Measurements from ENCODE around the gene LDHD.

Gene LDHD

DNA sequence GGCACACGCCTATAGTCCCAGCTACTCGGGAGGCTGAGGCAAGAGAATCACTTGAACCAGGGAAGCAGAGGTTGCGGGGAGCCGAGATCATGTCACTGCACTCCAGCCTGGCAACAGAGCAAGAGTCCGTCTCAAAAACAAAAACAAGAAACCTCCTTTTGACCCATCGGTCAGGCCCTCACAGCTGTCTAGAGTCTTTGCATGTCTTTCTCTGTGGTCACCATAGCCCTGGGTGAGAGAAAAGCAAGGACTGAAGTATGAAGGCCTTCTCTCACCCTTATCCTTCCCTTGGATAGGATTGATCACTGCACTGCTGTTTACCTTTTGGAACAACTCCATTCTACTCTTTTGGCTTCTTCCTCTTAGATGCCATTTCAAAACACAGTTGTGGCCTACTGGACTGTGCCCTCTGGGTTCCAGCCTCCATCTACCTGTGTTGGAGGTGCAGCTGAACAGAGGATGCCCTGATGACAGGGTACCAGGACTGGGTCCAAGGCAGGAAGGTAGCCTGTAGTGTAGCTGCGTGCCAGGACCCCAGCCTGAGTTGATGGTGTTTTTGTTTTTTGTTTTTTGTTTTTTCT, 37.1 kb downstream of the LDHD start:
- no peak for DNase-seq (ENCODE audit: low spot score)

DNA sequence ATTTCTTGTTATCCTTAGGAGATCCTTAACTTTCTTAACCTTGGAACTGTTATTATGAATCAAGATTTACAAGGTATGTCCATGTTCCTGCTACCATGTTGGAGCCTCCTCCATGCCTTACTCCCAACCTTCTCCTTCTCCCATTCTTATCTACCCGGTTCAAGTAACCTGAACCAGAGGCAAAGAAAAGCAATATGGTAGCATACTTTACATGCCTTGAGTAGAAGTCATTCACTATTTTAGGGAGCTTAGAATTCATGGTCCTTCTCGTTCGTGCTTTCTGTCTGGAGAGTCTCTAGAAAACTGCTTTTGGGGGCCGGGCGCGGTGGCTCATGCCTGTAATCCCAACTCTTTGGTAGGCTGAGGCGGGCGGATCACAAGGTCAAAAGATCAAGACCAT, 37.7 kb downstream of the LDHD start:
- DNase-seq (ENCODE audit: low spot score) = no peak

- no peak for DNase-seq (ENCODE audit: low spot score)
Observed at GRCh38 chr16:75075688-75076268, 40.8 kb downstream of the LDHD start.

DNA sequence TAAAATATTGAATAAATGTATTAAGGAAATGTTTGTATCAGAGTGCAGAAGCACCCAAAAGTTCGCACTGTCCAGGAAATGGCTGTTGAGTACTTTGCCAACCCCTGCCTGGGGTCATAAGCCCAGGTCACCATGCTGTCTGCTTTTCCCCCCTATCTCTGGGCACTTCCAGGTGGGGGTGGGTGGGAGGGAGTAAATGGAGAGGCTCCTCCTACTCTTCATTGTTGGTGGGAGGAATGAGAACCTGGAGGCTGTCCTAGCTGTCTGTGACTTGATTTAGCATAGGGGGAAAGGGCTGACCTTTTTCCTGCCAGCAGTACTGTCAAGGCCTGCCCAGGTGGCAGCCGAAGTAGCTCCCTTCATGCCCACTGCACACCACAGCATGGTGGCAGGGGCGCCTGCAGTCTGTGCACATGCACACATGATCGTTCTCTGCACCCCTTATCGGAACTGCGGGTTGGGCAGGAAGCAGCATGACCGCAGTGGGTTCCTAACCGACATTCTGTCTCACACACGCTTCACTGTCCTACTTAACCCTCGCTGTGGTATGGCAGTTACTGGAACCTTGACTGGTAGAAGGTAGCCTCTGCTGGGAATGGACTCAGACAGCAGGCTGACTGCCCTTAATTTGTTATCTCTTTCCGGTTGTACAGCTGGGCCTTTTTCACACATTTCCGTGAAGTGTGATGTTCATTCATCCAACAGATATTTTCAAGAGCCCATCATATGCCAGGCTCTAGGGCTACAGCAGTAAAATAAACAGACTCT, 41.5 kb downstream of the LDHD start:
- no peak for DNase-seq (ENCODE audit: low spot score)

DNA sequence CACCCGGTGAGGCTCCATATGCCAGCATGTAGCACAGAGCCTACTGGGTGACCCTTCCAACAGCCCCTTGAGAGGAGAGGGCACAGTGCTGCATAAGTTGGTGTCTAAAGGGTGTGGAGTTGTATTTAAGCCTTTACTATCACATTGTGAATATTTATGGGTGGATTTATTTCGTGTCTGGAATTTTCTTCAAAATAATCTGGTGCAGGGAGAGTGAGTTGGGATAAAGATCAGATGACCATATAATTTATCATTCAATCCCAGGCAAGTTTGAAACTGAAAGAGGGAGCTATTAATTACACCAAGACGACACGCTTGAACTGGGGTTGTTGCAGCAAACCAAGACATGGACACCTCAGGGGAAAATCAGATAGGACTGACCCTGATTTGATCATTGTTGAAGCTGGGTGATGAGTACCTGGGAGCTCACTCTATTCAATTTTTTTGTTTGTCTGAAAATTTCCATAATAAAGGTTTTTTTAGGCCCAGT, 42.2 kb downstream of the LDHD start:
- no peak for DNase-seq (ENCODE audit: low spot score)

- DNase-seq (ENCODE audit: low spot score) = no peak
Observed at GRCh38 chr16:75073545-75074303, 42.9 kb downstream of the LDHD start.

DNA sequence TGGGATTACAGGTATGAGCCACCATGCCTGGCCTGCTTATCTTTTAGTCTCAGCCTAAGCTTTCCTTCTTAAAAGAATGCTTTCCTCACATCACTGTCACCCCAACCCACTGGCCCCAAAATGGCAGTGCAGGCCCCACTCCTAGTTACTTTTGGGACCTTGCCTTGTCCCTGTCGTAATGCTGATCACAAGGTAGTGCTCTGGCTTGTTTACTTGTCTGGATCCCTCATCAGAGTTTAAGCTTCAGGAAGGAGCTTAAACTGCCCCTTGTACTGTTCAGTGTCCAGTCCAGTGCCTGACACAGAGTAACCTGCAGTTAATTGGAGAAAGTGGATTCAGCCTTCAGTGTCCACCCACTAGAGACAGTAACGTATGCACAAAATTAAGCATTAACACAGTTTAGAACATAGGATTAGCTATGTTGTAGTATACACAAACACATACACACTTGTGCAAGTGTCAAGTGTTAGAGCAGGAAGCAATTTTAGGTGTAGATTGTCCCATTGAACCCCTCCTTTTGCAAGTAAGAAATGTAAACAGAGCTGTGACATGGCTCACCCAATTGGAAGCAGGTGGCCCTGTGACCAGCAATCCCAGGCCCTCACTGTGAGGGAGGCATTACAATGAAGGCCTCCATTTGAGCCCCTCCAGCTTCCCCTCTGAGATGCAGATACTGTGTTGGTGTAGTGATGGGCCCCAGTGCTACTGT, 44.2 kb downstream of the LDHD start:
- DNase-seq (ENCODE audit: low spot score) = no peak

DNA sequence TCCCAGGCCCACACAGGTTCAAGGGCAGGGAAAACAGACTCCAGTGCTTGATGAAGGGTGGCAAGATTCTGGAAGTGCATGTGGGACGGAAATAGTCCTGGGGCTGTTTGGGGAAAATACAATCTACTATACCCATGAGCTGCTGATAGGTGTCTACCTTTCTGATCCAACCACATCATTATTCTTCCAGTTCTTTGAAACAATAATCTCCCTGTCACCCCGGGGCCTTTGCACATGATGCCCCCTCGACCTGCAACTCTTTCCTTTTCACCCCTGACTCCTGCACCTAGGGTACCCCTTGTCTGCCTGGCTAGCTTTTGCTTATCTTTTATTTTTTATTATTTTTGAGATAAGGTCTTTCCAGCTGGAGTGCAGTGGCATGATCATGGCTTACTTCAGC, 45.0 kb downstream of the LDHD start:
- no peak for DNase-seq (ENCODE audit: low spot score)

- DNase-seq (ENCODE audit: low spot score) = no peak
Observed at GRCh38 chr16:75070012-75070841, 46.4 kb downstream of the LDHD start.

DNA sequence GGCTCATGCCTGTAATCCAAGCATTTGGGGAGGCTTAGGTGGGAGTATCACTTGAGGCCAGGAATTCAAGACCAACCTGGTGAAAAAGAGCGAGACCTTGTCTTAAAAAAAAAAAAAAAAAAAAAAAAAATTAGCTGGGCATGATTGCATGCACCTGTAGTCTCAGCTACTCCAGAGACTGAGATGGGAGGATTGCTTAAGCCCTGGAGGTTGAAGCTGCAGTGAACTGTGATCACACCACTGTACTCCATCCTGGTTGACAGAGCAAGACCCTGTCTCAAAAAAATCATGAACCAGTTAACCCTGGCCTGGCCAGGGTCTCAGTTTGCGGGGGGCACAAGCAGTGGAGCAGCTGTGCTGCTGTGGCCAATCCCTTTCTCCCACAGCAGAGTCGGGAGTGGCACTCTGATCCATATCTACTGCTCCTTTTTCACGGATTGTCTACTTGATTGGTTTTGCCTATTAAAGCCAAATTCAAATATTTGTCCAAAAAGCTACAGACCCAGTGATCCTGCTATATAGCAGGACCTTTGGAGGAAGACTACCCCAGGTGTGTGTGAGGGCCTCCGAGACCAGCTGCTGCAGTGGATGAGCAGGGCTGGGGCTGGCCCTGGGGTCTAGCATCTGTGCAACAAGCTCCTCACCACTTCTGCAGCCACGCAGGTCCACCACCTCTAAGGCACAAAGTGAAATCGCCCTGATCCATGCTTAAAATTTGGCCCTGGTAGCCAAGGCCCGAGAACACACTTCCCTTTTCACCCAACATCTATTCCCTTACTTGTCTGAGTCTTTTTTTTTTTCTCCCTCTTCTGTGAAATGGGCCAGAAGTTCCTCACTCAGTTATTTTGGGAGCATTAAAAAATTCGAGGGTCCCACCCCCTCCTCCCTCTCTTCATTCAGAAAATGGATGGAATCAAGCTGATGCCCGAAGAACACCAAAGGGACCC, 48.2 kb downstream of the LDHD start:
- no peak for DNase-seq (ENCODE audit: low spot score)

DNA sequence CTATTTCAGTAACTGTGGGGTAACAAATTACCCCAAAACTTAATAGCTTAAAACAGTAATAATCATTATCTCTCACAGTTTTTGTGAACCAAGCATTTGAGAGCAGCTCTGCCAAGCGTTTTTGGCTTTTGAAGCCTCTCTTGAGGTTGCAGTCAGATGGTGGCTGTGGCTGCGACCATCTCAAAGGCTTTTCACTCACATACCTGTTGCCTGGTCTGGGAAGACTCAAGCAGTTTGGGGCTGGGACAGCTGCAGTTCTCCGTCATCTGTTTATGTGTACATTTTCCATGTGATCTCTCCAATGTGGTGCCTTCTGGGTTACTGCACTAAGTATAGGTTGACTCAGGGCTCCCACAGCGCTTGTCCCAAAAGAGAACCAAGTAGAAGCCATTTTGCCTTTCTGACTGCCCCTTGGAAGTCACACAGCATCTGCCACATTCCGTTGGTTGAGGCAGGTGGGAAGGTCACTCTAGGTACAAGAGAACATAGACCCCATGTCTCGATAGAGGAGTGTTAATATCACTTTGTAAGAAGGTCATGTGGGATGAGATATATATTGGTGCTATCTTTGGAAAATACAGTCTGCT, 49.6 kb downstream of the LDHD start:
- no peak for DNase-seq (ENCODE audit: low spot score)

DNA sequence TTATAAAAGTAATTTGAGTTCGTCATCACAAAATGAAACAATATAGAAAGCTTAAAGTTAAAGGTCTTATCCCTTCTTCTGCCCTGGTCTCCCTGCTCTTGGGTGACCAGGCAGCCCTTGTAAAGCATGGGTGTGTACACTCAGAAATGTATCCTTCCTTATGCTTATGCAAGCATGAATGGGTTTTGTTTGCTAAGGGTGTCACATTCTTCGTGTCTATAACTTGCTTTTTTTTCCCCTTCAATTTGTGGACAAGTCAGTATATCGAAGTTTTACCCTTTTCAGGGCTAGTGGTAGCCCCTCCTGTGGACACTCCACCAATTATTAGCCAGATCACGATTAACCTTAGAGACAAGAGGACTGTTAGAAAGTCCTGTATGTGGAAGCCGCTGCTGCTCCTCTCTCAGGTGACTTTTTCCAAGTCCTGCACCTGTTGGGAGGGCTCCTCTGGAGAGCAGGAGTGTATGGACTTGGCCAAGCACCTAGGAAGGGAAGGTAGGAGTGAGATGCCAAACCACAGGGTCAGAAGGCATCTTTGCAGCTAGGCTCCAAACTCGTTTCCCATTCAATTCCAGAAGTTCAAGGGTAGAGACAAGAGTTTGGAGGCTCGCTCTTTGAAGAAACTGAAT, 50.9 kb downstream of the LDHD start:
- DNase-seq (ENCODE audit: low spot score) = no peak

DNA sequence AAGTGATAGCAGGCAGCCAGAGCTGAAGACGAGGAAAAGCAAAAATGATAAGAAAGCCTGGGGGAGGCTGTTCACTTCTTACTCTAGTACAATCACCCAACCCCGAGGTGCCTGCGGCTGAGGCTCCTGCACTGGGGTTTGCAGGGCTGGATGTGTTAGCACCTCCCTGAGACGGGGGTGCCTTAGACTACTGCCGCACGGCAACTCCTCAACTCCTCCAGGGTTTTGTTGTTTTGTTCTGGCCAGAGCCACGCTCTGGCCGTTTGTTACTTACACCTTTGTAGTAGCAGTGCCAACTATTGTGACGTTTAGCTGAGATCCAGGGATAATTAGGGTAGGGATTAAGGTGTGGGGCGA, 51.5 kb downstream of the LDHD start:
- DNase-seq (ENCODE audit: low spot score) = no peak

DNA sequence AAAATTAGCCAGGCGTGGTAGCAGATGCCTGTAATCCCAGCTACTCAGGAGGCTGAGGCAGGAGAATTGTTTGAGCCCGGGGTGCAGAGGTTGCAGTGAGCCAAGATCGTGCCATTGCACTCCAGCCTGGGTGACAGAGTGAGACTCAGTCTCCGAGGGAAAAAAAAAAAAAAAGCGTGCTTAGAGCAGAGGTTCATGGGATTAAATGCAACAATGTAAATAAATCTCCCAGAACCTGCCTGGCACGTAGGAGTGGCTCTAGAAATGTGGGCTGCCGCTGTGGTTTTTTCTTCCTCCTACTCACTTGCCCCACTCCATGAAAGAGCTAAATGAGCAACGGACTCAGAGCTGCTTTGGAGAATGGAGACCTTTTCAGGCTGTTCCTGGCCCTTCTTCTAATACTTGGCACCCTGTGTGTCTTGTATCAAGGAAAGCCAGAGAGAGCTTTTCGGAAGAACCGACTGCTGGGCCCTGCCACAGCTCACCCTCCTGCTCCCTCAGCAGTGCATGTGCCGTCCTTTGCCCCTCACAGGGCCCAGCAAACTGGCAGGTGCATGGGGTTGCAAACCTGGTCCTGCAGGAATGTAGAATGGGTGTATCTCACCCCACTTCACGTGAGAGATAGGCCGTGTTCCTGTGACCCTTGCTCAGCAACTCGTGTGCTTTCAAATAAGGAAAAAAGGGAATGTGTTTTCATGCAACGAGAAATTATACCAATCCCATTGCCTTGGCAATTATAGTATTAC, 52.0 kb downstream of the LDHD start:
- no peak for DNase-seq (ENCODE audit: low spot score)

DNA sequence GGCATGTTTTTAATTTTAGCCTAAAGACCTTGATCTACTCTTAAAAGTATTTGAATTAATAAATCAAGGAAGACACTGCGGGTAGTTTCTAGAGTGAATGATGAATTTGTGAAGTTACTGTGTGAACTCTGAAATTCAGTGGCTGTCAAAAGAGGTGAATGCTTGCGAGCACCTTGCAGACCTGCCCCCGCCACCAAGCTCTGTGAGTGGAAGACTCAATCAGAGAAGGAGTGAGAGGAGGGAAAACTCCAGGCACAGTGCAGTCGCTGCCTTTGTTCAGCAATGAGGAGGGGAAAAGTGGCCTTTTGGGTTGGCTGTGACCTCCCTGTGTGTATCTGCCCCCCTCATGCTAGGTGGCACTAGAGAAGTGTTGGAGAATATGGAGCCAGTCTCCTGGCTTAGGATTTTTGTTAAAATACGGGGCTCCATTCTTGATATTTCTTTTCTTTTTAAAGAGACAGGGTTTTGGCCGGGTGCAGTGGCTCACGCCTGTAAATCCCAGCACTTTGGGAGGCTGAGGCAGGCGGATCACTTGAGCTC, 53.0 kb downstream of the LDHD start:
- no peak for DNase-seq (ENCODE audit: low spot score)

- no peak for DNase-seq (ENCODE audit: low spot score)
Observed at GRCh38 chr16:75062976-75063346, 53.6 kb downstream of the LDHD start.

DNA sequence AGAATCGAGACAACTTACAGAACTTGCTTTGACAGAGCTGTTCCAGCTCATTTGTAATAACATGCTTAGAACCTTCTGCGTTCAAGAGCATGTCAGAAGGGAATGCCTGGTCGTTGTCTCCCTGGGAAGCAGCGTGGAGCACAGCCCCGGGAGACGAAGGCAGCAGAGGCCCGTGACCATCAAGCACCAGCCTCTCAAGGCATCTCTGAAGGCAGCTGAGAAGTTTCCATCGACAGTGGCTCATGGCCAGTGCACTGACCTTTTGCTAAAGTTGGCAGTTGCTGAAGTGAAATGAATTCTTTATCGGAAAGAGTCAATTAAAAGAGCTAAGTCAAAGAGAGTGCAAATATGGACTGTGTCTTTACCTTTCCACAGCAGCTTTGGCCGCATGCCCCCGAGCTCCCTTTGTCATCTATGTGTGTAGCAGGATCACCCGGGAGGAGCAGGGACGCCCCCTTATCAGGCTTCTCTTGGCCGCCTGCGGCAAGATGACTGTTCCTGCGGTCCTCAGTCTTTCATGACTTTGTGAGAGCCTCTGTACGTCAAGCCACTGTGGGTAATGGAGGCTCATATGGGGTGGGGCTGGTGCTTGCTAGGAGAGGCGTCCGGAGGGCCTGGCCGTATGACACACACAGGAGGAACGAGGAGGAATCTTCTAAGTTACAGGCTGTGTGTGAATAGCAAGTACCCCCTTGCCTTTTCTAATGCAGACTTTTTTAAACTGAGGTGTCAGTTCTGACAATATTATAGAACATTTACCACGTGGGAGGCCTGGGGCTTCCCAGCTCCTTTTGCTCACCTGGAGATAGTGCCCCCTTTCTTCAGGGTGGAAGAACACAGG, 54.2 kb downstream of the LDHD start:
- DNase-seq (ENCODE audit: low spot score) = no peak
